Right ventricle myocardium superior (tissue), 1 donor: ENCODE data around the gene RPS6KA1. TPM values are rescaled to one million over a fixed set of nuclear protein-coding genes. Genes with fewer than 3 reads are reported as not detected.

ENCODE experiments used
- ATAC-seq: fragments of 200-7000 bp; cut with Tn5 transposase; one replicate; pipeline ENCODE4 v1.9.1; 2020; ENCODE audit warnings: mild to moderate bottlenecking; ENCODE audit not compliant: poor library complexity
- DNase-seq: peaks from one replicate; pipeline ENCODE4 v3.0.0-alpha.2; 2020
- intact Hi-C: fragments of 100-400 bp; cut with DNase I; formaldehyde crosslinking; loops from one replicate; pipeline ENCODE4 v1.11.2; 2022
- total RNA-seq: library from RNA; stranded (reverse); fragmentation: NEBNext Ultra II Directional; extraction: Animal tissue kit (Norgen Biotek cat#: 25700); gene quantifications from one replicate; pipeline ENCODE4 v1.2.1, GENCODE V29; 2021
- donor health status: DM: no; HTN: yes; CAD: no; lungs with severe emphysema.

RPS6KA1 gene
- total RNA-seq, 1 donor from 2014 or later = 3.9 TPM

GRCh38 chr1:26546819-26547218, 17.3 kb downstream of the RPS6KA1 start:
- DNase-seq = no peak
- intact Hi-C loops = no loop called here
- ATAC-seq = no peak

- DNase-seq (no peak), ATAC-seq (no peak)
- intact Hi-C loops = no loop called here
Measured at GRCh38 chr1:26548841-26549240, 19.3 kb downstream of the RPS6KA1 start.

- DNase-seq (peak; percentile 35), ATAC-seq (no peak)
- intact Hi-C loops = no loop called here
Measured at GRCh38 chr1:26550946-26551345, 21.4 kb downstream of the RPS6KA1 start.

DNA sequence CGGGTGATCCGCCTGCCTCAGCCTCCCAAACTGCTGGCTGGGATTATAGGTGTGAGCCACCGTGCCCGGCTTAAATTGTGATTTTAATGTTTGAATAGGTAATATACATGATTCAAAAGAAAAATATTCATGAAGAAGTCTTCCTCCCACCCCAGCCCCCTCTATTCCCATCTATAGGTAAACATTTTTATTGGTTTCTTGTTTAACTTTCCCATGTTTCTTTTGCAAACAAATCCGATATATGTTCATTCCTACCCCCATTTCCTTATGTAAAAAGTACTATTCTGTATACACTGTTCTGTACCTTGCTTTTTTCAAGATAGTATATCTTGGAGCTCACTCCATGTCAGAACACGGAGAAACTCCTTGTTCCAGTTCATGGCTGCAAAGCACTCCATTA, 23.2 kb downstream of the RPS6KA1 start:
- DNase-seq (no peak), ATAC-seq (no peak)
- intact Hi-C loops = no loop called here

GRCh38 chr1:26553942-26554682, 24.6 kb downstream of the RPS6KA1 start:
- intact Hi-C loops = no loop called here
- ATAC-seq (no peak), DNase-seq (no peak)

DNA sequence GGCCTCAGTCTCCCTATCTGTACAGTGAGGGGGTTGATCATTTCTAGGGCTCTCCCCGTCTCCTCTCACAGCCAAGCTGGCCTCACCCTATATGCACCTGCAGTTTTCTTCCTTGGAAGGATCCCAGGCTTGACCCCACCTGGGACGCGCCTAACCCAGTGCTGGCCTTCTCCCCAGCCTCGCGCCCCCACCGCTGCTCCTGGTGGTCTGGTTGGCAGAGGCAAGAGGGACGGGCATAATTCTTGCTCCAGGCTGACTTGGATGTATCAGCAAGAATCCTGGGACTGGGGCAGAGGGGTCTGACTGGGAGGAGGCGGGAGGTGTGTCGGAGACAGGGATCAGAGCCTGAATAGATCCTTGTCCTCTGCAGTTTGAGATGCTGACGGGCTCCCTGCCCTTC, 25.2 kb downstream of the RPS6KA1 start:
- ATAC-seq = no peak
- peak; percentile 25 for DNase-seq
- intact Hi-C loops = no loop called here

- intact Hi-C loops = no loop called here
- DNase-seq (peak; percentile 31), ATAC-seq (no peak)
Measured at GRCh38 chr1:26555550-26555981, 26.0 kb downstream of the RPS6KA1 start.

DNA sequence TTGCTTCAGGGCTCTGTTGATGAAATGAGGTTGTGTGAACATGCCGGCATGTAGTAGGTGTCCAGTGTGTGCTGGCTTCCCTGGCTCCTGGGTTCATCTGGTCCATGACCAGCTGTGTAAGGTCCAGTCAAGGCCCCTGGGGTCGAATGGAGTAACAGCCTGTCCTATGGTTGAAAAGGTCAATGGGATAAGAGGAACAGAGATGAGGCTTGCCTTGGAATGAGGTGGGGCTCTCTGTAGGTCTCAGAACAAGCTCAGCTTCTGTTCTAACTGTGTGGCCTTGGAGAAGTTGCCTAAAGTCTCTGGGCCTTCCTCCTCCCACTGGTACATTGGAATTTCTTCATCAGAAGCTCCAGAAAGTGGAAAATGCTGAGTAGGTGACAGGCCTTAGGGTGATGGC, 26.6 kb downstream of the RPS6KA1 start:
- DNase-seq = no peak
- no peak for ATAC-seq

GRCh38 chr1:26557008-26557407, 27.4 kb downstream of the RPS6KA1 start:
- ATAC-seq (no peak), DNase-seq (no peak)
- intact Hi-C loops = no loop called here

More for the DNA sequence above, 26.6 kb downstream of the RPS6KA1 start:
- intact Hi-C loops = no loop called here

DNA sequence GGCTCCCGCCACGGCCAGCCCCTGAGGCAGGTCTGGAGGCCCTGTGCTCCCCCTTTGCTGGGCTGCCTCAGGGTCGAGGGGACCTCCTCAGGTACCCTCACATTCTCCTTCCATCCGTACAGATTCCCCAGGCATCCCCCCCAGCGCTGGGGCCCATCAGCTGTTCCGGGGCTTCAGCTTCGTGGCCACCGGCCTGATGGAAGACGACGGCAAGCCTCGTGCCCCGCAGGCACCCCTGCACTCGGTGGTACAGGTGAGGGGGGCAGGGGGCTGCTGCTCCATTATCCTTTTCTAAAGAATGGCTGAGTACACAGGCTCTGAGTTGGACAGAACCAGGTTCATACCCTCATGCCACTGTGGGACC, 29.1 kb downstream of the RPS6KA1 start:
- DNase-seq (no peak), ATAC-seq (no peak)

GRCh38 chr1:26560403-26560780, 30.8 kb downstream of the RPS6KA1 start:
- intact Hi-C loops = no loop called here
- ATAC-seq (no peak), DNase-seq (no peak)

More for the DNA sequence above, 29.1 kb downstream of the RPS6KA1 start:
- intact Hi-C loops = no loop called here

DNA sequence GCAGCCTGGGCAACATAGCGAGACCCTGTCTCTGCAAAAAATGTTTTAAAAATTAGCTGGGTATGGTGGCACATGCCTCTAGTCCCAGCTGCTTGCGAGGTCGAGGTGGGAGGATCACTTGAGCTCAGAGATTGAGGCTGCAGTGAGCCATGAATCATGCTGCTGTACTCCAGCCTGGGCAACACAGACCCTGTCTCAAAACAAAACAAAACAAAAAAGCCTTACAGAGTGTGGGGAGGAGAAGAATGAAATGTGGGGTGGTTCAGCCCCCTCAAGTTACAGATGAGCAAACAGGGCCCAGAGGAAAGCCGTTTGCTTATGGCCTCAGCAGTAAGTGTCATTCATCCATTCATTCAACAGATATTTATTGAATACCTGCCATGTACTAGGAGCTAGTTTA, 40.7 kb downstream of the RPS6KA1 start:
- no peak for ATAC-seq

GRCh38 chr1:26571381-26571780, 41.8 kb downstream of the RPS6KA1 start:
- intact Hi-C loops = no loop called here
- no peak for ATAC-seq
- DNase-seq = no peak

More for the DNA sequence above, 40.7 kb downstream of the RPS6KA1 start:
- no peak for DNase-seq
- intact Hi-C loops = no loop called here

GRCh38 chr1:26574018-26574417, 44.5 kb downstream of the RPS6KA1 start:
- DNase-seq (no peak), ATAC-seq (no peak)
- intact Hi-C loops = no loop called here

- ATAC-seq = peak; percentile 75
- DNase-seq = peak; percentile 62
- intact Hi-C loops = no loop called here
Measured at GRCh38 chr1:26574719-26575251, 45.2 kb downstream of the RPS6KA1 start.

- no peak for ATAC-seq
- DNase-seq = no peak
- intact Hi-C loops = no loop called here
Measured at GRCh38 chr1:26575348-26575747, 45.8 kb downstream of the RPS6KA1 start.

- no peak for DNase-seq
- intact Hi-C loops = no loop called here
Measured at GRCh38 chr1:26578167-26578566, 48.6 kb downstream of the RPS6KA1 start.

GRCh38 chr1:26579681-26580111, 50.1 kb downstream of the RPS6KA1 start:
- ATAC-seq = no peak
- no peak for DNase-seq
- intact Hi-C loops = no loop called here

More at GRCh38 chr1:26578167-26578566, 48.6 kb downstream of the RPS6KA1 start:
- no peak for ATAC-seq

GRCh38 chr1:26580116-26580515, 50.6 kb downstream of the RPS6KA1 start:
- DNase-seq (no peak), ATAC-seq (no peak)
- intact Hi-C loops = no loop called here

GRCh38 chr1:26581287-26581651, 51.7 kb downstream of the RPS6KA1 start:
- DNase-seq (no peak), ATAC-seq (no peak)
- intact Hi-C loops = no loop called here
